ENCODE measurements around the gene DAPK1. TPM values are rescaled to one million over a fixed set of nuclear protein-coding genes. Genes with fewer than 3 reads are reported as not detected.

Gene DAPK1
- total and polyA plus RNA-seq, 11 donors: 1.0 to 52.5 (median 2.3) TPM

GRCh38 chr9:87708986-87709728, 211.5 kb downstream of the DAPK1 start:
- Histone ChIP-seq H3K27me3 (no peaks in the 10 kb centered on the region), H3K9me3 (no peaks in the 10 kb centered on the region), H3K4me3 (no peak overlapping the region), H3K4me1 (peaks cover 0 to 39% (median 2%) of the 10 kb centered on the region in 12 donors), H3K27ac (no peak overlapping the region), H3K36me3 (peaks cover 0 to 15% (median 0%) of the 10 kb centered on the region in 9 donors)
- intact Hi-C loops (cut with DNase I): loop anchor here in 1 of 10 donors (10.0 kb wide), 1 partner anchor 46 kb away; no protein-coding TSS in a partner anchor
- TF ChIP-seq, protein P1, sequence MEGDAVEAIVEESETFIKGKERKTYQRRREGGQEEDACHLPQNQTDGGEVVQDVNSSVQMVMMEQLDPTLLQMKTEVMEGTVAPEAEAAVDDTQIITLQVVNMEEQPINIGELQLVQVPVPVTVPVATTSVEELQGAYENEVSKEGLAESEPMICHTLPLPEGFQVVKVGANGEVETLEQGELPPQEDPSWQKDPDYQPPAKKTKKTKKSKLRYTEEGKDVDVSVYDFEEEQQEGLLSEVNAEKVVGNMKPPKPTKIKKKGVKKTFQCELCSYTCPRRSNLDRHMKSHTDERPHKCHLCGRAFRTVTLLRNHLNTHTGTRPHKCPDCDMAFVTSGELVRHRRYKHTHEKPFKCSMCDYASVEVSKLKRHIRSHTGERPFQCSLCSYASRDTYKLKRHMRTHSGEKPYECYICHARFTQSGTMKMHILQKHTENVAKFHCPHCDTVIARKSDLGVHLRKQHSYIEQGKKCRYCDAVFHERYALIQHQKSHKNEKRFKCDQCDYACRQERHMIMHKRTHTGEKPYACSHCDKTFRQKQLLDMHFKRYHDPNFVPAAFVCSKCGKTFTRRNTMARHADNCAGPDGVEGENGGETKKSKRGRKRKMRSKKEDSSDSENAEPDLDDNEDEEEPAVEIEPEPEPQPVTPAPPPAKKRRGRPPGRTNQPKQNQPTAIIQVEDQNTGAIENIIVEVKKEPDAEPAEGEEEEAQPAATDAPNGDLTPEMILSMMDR (IDR thresholded peaks at IDR 0.05): no peak
- ATAC-seq: no peak
- 81 to 91% (median 86%) methylated on average over 7 of the region's 7 CpGs for WGBS, 4 donors
- no peak for DNase-seq

DNA sequence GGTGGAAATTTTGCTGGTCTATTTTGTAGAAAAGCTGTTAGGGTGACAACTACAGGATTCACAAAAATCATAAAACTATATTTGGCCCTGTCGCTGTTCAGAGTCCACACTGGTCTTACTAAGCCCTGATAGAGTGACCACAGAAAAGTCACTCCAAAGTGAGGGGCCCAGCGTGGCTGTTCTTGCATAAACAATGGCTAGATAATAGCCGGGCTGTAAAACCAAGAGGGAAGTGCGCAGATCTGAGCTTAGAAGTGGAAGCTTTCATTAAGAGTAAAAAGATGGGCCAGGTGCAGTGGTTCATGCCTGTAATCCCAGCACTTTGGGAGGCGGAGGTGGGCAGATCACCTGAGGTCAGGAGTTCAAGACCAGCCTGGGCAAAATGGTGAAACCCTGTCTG, 212.8 kb downstream of the DAPK1 start:
- DNase-seq (no peak), ATAC-seq (no peak)
- no peak for TF ChIP-seq POLR2A (IDR thresholded peaks at IDR 0.05)
- TF ChIP-seq, protein P1 (IDR thresholded peaks at IDR 0.05): no peak
- Histone ChIP-seq H3K27ac (no peak overlapping the region), H3K4me1 (peaks cover 0 to 52% (median 7%) of the 10 kb centered on the region in 12 donors), H3K9me3 (no peaks in the 10 kb centered on the region), H3K27me3 (no peaks in the 10 kb centered on the region), H3K36me3 (peaks cover 0 to 15% (median 0%) of the 10 kb centered on the region in 9 donors), H3K4me3 (no peak overlapping the region)
- WGBS, 4 donors: 82 to 94% (median 90%) methylated on average over 5 of the region's 5 CpGs
- intact Hi-C loops (cut with DNase I): no loop called here

- no peaks in the 10 kb centered on the region for H3K27me3 ChIP-seq
- WGBS, 4 donors: 76 to 83% (median 79%) methylated on average over 9 of the region's 9 CpGs
- H3K4me1 ChIP-seq: peaks cover 0 to 58% (median 7%) of the 10 kb centered on the region in 12 donors
- intact Hi-C loops (cut with DNase I): no loop called here
- peak overlapping the region in 4 of 12 donors; percentile 5 to 80 (median 23) for H3K27ac ChIP-seq
- no peak overlapping the region for H3K4me3 ChIP-seq
- TF ChIP-seq, protein P1 (IDR thresholded peaks at IDR 0.05): no peak
- TF ChIP-seq POLR2A (IDR thresholded peaks at IDR 0.05): no peak
- ATAC-seq (peak in 1 of 4 donors; percentile 12), DNase-seq (no peak)
- H3K9me3 ChIP-seq: no peaks in the 10 kb centered on the region
- peaks cover 0 to under 1% (median 0%) of the 10 kb centered on the region in 9 donors for H3K36me3 ChIP-seq
These were observed 214.5 kb downstream of the DAPK1 start for GRCh38 chr9:87711857-87712800.
